ENCODE data around the gene NPEPPS.

DNA sequence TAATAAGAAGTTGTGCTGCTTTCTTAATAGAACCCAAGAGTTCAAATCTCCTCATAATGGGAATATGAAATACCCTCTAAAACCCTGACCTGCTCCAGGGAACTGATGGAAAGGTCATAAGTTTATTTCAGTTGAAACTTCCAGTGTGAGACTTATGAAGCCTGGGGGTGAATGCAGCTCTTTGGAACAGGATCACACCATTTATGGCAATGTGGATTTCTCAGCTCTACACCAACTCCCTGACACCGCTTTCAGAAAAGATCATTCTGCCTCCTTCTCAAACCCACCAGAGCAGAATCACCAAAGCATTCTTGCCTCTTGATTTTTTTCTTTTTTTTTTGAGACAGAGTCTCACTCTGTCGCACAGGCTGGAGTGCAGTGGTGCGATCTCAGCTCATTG lies 102.1 kb downstream of the NPEPPS start:
- TF ChIP-seq, protein P1, sequence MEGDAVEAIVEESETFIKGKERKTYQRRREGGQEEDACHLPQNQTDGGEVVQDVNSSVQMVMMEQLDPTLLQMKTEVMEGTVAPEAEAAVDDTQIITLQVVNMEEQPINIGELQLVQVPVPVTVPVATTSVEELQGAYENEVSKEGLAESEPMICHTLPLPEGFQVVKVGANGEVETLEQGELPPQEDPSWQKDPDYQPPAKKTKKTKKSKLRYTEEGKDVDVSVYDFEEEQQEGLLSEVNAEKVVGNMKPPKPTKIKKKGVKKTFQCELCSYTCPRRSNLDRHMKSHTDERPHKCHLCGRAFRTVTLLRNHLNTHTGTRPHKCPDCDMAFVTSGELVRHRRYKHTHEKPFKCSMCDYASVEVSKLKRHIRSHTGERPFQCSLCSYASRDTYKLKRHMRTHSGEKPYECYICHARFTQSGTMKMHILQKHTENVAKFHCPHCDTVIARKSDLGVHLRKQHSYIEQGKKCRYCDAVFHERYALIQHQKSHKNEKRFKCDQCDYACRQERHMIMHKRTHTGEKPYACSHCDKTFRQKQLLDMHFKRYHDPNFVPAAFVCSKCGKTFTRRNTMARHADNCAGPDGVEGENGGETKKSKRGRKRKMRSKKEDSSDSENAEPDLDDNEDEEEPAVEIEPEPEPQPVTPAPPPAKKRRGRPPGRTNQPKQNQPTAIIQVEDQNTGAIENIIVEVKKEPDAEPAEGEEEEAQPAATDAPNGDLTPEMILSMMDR (IDR thresholded peaks at IDR 0.05), result no peak
- no peak for TF ChIP-seq EZH2phosphoT487 (IDR thresholded peaks at IDR 0.05)
- no peak for TF ChIP-seq EZH2 (IDR thresholded peaks at IDR 0.05)

Measured in neural progenitor cell (in vitro differentiated cells).